Adrenal gland (tissue), 12 donors: ENCODE data around the gene FEV. TPM values are rescaled to one million over a fixed set of nuclear protein-coding genes. Genes with fewer than 3 reads are reported as not detected.

Experiments used
- DNase-seq, 7 donors: peaks; one replicate each; pipeline ENCODE4 v3.0.0-alpha.2; 2019 to 2020
- H3K27ac ChIP-seq, 5 donors: fragments of 200-600 bp; sonication (generic) in 4 of 5; 1 replicate in 3 of 5; 2 replicates in 2 of 5; pipeline versions ENCODE4 v1.5.1 to v1.8.0; 2016 to 2020; ENCODE audit warnings: mild to moderate bottlenecking in 1 of 5
- H3K27me3 ChIP-seq: fragments of 200-600 bp; 2 replicates; pipeline ENCODE4 v1.8.0; 2021
- H3K36me3 ChIP-seq, 2 donors: fragments of 200-600 bp; replicated peaks in 1 of 2; 1 replicate in 1 of 2; 2 replicates in 1 of 2; pipeline versions ENCODE4 v1.5.1 to v1.8.0; 2018 to 2022
- H3K4me1 ChIP-seq, 2 donors: fragments of 200-600 bp; replicated peaks in 1 of 2; 1 replicate in 1 of 2; 2 replicates in 1 of 2; pipeline versions ENCODE4 v1.5.1 to v1.8.0; 2018 to 2021
- H3K4me3 ChIP-seq, 4 donors: fragments of 200-600 bp; sonication (generic) in 3 of 4; one replicate each; pipeline ENCODE4 v1.5.1; 2016 to 2018
- H3K9me3 ChIP-seq, 3 donors: fragments of 200-600 bp; sonication (generic) in 1 of 3; replicated peaks in 1 of 3; 1 replicate in 2 of 3; 2 replicates in 1 of 3; pipeline versions ENCODE4 v1.5.1 to v1.8.0; 2016 to 2021
- POLR2A ChIP-seq, 2 donors: fragments of 450-650 bp; IDR thresholded peaks; one replicate each; pipeline ENCODE4 v1.6.1; 2017; ENCODE audit warnings: antibody characterized with exemption in 2 of 2, mild to moderate bottlenecking in 2 of 2, moderate library complexity in 1 of 2
- WGBS, 4 donors: extraction: QIAGEN DNeasy Blood & Tissue Kit in 2 of 4; methylation state at CpG; one replicate each; pipeline versions ENCODE4 v1.1.5 to v1.1.7; 2013 to 2017; 5-methylcytosine and 5-hydroxymethylcytosine counted together
- intact Hi-C, 2 donors: fragments of 100-400 bp; cut with DNase I; formaldehyde crosslinking; loops; one replicate each; pipeline versions ENCODE4 v1.14.1 to v1.15.0; 2022 to 2023
- polyA plus RNA-seq, 3 donors: library from polyadenylated mRNA; stranded (reverse); fragments of 200-250 nt in 2 of 3; fragments of 350-450 nt in 1 of 3; fragmentation: Illumina TruSeq in 1 of 3; extraction: RNeasy Lipid Tissue Mini Kit (QIAGEN cat#74804) in 1 of 3; gene quantifications; one replicate each; pipeline ENCODE4 v1.2.3, GENCODE V29; 2013 to 2014
- total RNA-seq, 9 donors: library from RNA; depleted of rRNA in 4 of 9; stranded (reverse); fragments of >200 nt in 4 of 9; fragments of 120-200 nt in 1 of 9; fragmentation: NEBNext Ultra II Directional in 1 of 9; extraction: Animal tissue kit (Norgen Biotek cat#: 25700) in 1 of 9; gene quantifications; one replicate each; pipeline versions ENCODE4 v1.1.0 to v1.2.4, GENCODE V29; 2013 to 2023
- TF ChIP-seq, protein P1 (sequence below), 6 experiments: fragments of 450-650 bp in 4 of 6; fragments of 200-600 bp in 2 of 6; sonication (generic) in 1 of 6; IDR thresholded peaks; 1 replicate in 5 of 6; 2 replicates in 1 of 6; pipeline versions ENCODE4 v1.5.1 to v1.8.0; 2016 to 2021; ENCODE audit warnings: antibody characterized with exemption in 6 of 6, mild to moderate bottlenecking in 2 of 6, moderate library complexity in 1 of 6
- donor health status: healthy with polysubstance abuse.
- donor health status: Bipolar disorder and iron deficiency.
- donor health status: DM: yes; HTN: yes; CAD: no.
- donor health status: DM: no; HTN: no; CAD: no.
- donor health status: DM: no; HTN: no; CAD: no.
- donor health status: DM: yes; HTN: yes; CAD: no.

Gene FEV
- total and polyA plus RNA-seq, 12 donors = 0.22 to 16.5 (median 3.1) TPM; not detected in 4

DNA sequence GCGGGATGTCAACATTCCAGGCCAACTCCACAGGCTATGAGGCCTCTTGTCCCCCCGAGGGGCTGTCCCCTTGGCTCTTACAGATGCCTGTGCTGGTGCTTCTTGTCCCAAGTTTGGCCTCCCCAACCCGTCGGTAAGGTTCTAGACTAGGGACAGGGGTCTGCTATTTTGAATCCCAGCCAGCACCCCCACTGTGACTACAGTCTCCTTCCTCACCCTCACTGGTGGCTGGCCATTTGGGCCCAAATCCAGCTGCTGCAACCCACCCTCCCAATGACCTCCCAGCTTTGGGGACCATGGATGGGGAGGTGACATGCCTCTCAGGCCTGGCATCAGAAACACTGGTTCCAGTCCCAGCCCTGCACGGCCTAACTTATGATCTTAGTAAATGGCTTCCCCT is 37.6 kb upstream of the FEV start:
- Histone ChIP-seq H3K27me3 (no peaks in the 10 kb centered on the region), H3K9me3 (no peaks in the 10 kb centered on the region), H3K4me1 (no peaks in the 10 kb centered on the region), H3K27ac (no peak overlapping the region), H3K4me3 (no peak overlapping the region), H3K36me3 (no peaks in the 10 kb centered on the region)
- 80 to 88% (median 84%) methylated on average over 5 of the region's 5 CpGs for WGBS, 4 donors
- TF ChIP-seq, protein P1, sequence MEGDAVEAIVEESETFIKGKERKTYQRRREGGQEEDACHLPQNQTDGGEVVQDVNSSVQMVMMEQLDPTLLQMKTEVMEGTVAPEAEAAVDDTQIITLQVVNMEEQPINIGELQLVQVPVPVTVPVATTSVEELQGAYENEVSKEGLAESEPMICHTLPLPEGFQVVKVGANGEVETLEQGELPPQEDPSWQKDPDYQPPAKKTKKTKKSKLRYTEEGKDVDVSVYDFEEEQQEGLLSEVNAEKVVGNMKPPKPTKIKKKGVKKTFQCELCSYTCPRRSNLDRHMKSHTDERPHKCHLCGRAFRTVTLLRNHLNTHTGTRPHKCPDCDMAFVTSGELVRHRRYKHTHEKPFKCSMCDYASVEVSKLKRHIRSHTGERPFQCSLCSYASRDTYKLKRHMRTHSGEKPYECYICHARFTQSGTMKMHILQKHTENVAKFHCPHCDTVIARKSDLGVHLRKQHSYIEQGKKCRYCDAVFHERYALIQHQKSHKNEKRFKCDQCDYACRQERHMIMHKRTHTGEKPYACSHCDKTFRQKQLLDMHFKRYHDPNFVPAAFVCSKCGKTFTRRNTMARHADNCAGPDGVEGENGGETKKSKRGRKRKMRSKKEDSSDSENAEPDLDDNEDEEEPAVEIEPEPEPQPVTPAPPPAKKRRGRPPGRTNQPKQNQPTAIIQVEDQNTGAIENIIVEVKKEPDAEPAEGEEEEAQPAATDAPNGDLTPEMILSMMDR (IDR thresholded peaks at IDR 0.05) = no peak
- TF ChIP-seq POLR2A (IDR thresholded peaks at IDR 0.05) = no peak
- intact Hi-C loops = no loop called here
- no peak for DNase-seq

DNA sequence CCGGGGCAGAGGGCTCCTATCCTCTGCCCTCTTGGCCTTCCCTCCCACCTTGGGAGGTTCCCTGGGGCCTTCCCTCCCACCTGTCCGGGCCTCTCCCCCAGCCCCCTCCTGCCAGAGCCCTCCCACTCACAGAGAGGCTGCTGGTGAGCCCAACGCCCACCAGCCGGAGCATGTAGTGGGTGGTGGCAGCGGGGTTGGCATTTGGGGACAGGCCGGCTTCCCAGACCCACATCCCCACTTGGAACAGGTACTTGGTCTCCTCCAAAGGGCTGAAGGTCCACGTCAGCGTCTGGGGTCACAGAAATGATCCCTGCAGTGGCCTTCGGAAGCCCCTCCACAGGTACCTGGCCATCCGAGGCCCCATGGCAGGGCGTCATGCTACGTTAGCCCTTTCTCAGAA is 37.1 kb upstream of the FEV start:
- 80 to 91% (median 86%) methylated on average over 5 to 12 of the region's 12 CpGs for WGBS, 4 donors
- H3K27me3 ChIP-seq = no peaks in the 10 kb centered on the region
- intact Hi-C loops = no loop called here
- no peak overlapping the region for H3K4me3 ChIP-seq
- TF ChIP-seq POLR2A (IDR thresholded peaks at IDR 0.05) = no peak
- TF ChIP-seq, protein P1 (IDR thresholded peaks at IDR 0.05) = no peak
- DNase-seq = no peak
- H3K9me3 ChIP-seq = no peaks in the 10 kb centered on the region
- H3K36me3 ChIP-seq = no peaks in the 10 kb centered on the region
- H3K4me1 ChIP-seq = no peaks in the 10 kb centered on the region
- H3K27ac ChIP-seq = no peak overlapping the region

DNA sequence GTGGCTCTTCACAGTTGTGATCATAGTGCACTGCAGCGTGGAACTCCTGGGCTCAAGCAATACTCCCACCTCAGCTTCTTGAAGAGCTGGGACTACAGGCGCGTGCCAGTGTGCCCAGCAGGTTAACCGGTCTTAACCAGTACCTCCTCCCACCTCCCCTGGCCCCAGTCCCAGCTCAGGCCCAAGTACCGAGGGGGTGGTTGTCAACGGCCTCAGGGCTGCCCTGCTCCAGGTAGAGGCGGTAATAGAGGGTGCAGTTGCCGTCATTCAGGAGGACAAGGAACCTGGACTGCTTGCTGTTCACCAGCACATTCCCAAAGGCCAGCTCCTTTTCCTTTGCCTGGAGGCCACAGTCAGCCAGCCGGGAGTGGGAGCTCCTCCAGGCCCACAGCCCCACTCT is 36.6 kb upstream of the FEV start:
- no peak overlapping the region for H3K4me3 ChIP-seq
- intact Hi-C loops = no loop called here
- H3K4me1 ChIP-seq = no peaks in the 10 kb centered on the region
- H3K27me3 ChIP-seq = no peaks in the 10 kb centered on the region
- no peaks in the 10 kb centered on the region for H3K9me3 ChIP-seq
- H3K36me3 ChIP-seq = no peaks in the 10 kb centered on the region
- WGBS, 4 donors = 79 to 88% (median 82%) methylated on average over 6 to 9 of the region's 9 CpGs
- DNase-seq = no peak
- TF ChIP-seq POLR2A (IDR thresholded peaks at IDR 0.05) = no peak
- TF ChIP-seq, protein P1 (IDR thresholded peaks at IDR 0.05) = no peak
- no peak overlapping the region for H3K27ac ChIP-seq

DNA sequence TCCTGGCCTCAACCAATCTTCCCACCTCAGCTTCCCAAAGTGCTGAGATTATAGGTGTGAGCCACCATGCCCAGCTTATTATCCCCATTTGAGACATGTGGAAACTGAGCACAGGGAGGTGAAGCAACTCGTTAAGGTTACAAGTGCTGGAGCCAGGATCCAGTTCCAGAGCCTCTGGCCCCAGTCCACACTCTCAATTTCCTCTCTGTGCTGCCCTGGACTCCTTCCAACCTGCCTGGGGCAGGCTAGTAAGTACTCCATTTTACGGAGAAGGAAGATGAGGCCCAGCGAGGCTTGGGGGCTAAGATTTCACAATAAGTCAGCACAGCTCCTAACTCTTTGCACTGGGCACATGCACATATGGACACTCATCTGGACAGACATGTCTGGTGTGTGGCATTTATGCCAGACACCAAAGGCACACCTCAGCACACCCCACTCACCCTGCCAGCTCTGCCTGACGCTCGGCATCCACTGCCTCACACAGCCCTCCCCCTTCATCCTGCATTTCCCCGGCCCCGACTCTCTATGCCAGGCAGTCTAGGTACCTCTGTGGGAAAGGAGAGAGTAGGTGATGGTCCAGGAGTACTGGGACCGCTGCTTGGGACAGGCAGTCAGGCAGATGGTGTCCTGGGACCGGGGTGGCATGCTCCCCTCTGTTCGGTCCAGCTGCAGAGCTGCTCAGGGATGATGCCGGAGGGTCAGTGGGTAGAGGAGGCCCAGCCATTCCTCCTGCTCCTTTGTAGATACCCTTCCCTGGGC is 35.8 kb upstream of the FEV start:
- H3K27me3 ChIP-seq = no peaks in the 10 kb centered on the region
- DNase-seq = peak in 1 of 7 donors; percentile 61
- WGBS, 4 donors = 64 to 84% (median 76%) methylated on average over 8 to 11 of the region's 11 CpGs
- H3K27ac ChIP-seq = no peak overlapping the region
- no peaks in the 10 kb centered on the region for H3K4me1 ChIP-seq
- no peaks in the 10 kb centered on the region for H3K36me3 ChIP-seq
- H3K4me3 ChIP-seq = no peak overlapping the region
- intact Hi-C loops = no loop called here
- no peaks in the 10 kb centered on the region for H3K9me3 ChIP-seq
- TF ChIP-seq, protein P1 (IDR thresholded peaks at IDR 0.05) = no peak
- TF ChIP-seq POLR2A (IDR thresholded peaks at IDR 0.05) = no peak
